Loucy (cell line): Measurements from ENCODE around the gene KCNIP3.

Experiments
- CTCF ChIP-seq: fragments of 200-600 bp; sonication (generic); conservative IDR thresholded peaks from 2 replicates; pipeline ENCODE4 v1.5.1; 2014; ENCODE audit warnings: mild to moderate bottlenecking, antibody characterized with exemption, low read length
- EZH2phosphoT487 ChIP-seq: fragments of 200-600 bp; IDR thresholded peaks from 2 replicates; pipeline ENCODE4 v1.6.1; 2018; ENCODE audit warnings: antibody characterized with exemption, mild to moderate bottlenecking, moderate library complexity, borderline replicate concordance

GRCh38 chr2:95299961-95300360, 2.8 kb downstream of the KCNIP3 start:
- no peak for TF ChIP-seq CTCF
- no peak for TF ChIP-seq EZH2phosphoT487
